Prostate gland (tissue), 2 donors: ENCODE measurements around the gene S100A9.

ENCODE experiments used
- POLR2A ChIP-seq: fragments of 450-650 bp; IDR thresholded peaks from one replicate; pipeline ENCODE4 v1.6.1; 2016; ENCODE audit warnings: antibody characterized with exemption, mild to moderate bottlenecking
- POLR2AphosphoS5 ChIP-seq: sonication (generic); formaldehyde crosslinking; IDR thresholded peaks from one replicate; pipeline ENCODE4 v1.6.1; 2017; ENCODE audit warnings: antibody characterized with exemption
- TF ChIP-seq, protein P1 (sequence below), 4 experiments: fragments of 200-600 bp in 2 of 4; fragments of 450-650 bp in 2 of 4; sonication (generic) in 2 of 4; IDR thresholded peaks; 1 replicate in 3 of 4; 2 replicates in 1 of 4; pipeline ENCODE4 v1.5.1; 2016 to 2019; ENCODE audit warnings: antibody characterized with exemption in 4 of 4, mild to moderate bottlenecking in 2 of 4, moderate library complexity in 2 of 4

DNA sequence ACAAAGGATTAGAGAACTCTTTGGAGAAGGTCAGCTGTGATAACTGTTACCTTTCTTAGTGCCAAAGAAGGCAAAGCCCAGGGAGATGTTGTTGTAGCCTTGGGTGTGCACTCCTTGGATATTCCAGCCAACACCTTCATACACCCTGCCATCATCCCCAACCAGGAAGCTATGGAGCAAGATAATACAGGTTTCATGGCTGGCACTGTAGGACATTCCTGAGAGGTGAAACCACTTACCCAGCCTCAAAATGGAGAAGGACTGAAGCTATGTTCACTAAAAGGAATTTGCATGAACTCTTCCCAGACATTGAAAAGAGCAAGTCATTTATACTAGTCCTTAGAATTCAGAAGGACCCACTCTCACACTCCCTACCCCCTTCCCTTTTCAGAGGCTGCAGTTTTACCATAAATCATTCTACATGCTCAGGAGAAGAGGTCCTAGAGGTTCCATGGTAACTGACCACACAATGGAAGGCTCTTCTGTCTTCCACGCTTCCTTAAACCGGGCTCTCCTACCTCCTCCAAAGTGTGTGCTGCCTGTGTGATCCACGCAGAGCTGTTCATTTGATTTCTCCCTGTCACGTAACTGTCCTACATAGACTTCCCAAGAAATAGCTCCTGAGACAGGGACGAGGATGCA is 14.5 kb upstream of the S100A9 start:
- TF ChIP-seq, protein P1, sequence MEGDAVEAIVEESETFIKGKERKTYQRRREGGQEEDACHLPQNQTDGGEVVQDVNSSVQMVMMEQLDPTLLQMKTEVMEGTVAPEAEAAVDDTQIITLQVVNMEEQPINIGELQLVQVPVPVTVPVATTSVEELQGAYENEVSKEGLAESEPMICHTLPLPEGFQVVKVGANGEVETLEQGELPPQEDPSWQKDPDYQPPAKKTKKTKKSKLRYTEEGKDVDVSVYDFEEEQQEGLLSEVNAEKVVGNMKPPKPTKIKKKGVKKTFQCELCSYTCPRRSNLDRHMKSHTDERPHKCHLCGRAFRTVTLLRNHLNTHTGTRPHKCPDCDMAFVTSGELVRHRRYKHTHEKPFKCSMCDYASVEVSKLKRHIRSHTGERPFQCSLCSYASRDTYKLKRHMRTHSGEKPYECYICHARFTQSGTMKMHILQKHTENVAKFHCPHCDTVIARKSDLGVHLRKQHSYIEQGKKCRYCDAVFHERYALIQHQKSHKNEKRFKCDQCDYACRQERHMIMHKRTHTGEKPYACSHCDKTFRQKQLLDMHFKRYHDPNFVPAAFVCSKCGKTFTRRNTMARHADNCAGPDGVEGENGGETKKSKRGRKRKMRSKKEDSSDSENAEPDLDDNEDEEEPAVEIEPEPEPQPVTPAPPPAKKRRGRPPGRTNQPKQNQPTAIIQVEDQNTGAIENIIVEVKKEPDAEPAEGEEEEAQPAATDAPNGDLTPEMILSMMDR (IDR thresholded peaks at IDR 0.05) = no peak
- TF ChIP-seq POLR2A (no peak), POLR2AphosphoS5 (no peak)
